Measurements from ENCODE around the gene IGSF1.
"Not testable (repeated sequence)": the region's sequence is repeated elsewhere in the genome, so short reads cannot be mapped to it uniquely, and the experiment has no call there.

Gene IGSF1

DNA sequence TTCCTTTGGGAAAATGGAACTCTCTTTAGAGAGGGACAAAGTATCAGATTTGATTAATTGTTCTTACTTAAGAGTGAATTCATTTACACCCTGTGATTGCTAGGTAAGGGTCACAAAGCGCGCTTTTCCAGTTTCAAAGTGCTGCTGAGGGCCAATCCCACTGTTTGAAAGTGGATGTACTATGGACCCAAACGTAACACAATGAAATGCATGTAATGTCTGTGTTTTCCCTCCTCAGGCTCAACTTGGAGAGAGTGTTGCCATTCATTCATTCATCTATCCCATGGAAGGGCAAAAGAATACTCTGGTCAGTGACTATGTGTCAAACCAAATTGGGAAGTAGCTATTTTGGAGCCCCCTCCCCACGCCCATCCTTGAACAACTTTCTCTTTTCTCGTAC is 16.1 kb downstream of the IGSF1 start:
- DNase-seq (ENCODE audit: low read depth in 3 of 3): no peak

GRCh38 chrX:131271826-131272225 is 17.3 kb downstream of the IGSF1 start:
- no peak for DNase-seq (ENCODE audit: low read depth in 3 of 3)

GRCh38 chrX:131271274-131271673 is 17.8 kb downstream of the IGSF1 start:
- DNase-seq (ENCODE audit: low read depth in 3 of 3): no peak

- DNase-seq (ENCODE audit: low read depth in 3 of 3): no peak
These were observed 19.0 kb downstream of the IGSF1 start for GRCh38 chrX:131270080-131270479.

GRCh38 chrX:131264665-131265064 is 24.4 kb downstream of the IGSF1 start:
- no peak for DNase-seq (ENCODE audit: low read depth in 3 of 3)

DNA sequence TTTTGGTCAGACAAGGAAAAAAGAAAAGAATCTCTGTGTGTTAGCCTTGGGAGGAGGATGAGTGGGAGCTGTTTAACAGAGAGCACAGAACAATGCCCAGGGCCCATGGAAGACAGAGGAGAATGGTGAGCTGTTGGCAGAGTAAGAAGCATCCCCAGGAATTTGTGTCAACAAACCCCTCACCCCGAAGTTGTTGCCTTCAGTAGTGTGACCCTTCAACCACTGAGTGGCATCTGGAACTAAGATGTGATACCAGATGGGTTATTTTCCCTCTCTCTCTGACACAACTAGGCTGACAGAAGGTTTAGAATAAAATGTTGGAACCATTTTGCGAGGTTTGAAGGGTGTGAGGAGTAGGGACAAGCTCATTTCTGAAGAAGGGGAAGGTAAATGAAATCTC is 25.1 kb downstream of the IGSF1 start:
- no peak for DNase-seq (ENCODE audit: low read depth in 3 of 3)

DNA sequence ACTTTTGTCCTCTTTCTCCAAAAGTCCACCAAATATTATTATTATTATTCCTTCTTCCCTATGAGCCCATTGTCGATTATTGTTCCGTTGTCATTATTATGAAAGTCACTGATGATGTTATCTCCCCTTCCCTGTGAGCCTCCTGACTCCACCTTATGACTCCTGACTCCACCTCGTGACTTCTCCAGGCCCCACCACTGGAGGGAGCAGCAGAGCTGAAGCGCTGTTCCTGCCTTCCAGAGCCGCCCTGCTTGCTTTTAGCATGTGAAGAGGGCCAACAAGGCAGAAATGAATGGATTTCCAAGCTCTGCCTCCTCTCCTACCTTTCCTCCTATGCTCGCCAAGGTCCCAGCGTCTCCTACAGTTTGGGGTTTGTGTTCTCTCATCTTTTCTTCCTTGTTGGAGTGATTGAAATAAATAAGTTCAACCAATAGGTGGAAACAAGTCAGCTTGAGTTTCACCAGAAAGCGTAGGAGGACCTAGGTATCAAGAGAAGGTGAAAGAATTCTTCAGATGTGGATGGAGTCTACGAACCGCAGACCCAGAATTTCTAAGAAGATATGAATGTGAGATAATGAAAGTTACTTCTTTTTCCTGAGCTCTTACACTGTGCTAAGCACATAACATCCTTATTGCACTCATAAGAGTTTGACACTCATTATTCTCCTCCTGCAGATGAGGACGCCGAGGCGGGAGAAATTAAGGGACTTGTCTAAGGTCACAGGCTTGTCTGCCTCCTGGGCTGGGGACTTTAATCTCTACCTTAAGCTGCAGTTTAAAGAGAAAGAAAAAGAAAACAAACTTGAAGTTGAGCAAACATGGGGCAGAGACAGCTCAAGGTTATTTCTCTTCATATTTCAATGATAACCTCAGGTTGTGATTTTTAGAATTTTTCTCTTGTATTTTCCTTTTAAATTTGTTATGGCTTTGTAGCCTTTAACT is 26.1 kb downstream of the IGSF1 start:
- DNase-seq (ENCODE audit: low read depth in 3 of 3): peak in 1 of 3 donors; percentile 9

- DNase-seq (ENCODE audit: low read depth in 3 of 3): no peak
These were observed 26.9 kb downstream of the IGSF1 start for GRCh38 chrX:131262200-131262599.

DNA sequence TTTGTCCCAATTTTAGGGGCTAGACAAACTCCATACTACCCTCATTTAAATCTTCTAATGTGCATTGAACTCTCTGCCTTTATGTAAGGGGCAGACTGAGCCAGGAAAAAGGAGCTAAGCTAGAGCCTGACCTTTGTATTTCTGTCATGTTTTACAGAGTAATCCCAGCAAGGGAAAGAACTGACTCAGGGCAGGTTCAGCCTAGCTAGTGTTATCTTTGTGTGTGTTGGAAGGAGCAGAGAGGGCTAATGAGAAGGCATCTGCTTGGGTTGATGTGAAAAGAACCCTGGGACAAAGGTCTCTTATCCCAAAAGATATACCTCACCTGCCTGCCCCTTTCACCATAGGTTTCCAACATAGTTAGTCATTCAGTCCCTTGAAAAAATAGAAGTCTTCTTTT is 31.7 kb downstream of the IGSF1 start:
- DNase-seq (ENCODE audit: low read depth in 3 of 3): no peak

GRCh38 chrX:131250984-131251738 is 37.9 kb downstream of the IGSF1 start:
- not testable (repeated sequence) for DNase-seq (ENCODE audit: low read depth in 3 of 3)

DNA sequence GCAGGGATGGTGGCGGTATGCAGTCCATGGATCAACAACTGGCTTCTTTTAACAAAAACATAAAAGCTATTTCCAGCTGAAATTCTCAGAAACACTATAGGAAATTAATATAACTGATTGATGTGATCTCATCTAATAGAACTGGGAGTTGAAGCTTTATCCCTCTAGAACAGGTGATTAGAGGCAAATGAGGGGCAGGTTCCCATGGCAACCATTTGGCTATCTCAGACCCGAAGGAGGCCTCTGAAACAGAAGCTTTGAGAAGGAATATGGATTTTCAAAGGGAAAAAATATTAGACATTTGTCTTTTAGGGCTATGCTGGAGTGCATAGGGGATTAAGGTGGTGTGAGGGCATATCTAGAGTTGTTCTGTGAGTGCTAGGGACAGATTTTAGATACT is 50.0 kb downstream of the IGSF1 start:
- no peak for DNase-seq (ENCODE audit: low read depth in 3 of 3)

- DNase-seq (ENCODE audit: low read depth in 3 of 3): no peak
These were observed 51.7 kb downstream of the IGSF1 start for GRCh38 chrX:131237363-131237762.

- DNase-seq (ENCODE audit: low read depth in 3 of 3): no peak
These were observed 53.1 kb downstream of the IGSF1 start for GRCh38 chrX:131235768-131236545.

DNA sequence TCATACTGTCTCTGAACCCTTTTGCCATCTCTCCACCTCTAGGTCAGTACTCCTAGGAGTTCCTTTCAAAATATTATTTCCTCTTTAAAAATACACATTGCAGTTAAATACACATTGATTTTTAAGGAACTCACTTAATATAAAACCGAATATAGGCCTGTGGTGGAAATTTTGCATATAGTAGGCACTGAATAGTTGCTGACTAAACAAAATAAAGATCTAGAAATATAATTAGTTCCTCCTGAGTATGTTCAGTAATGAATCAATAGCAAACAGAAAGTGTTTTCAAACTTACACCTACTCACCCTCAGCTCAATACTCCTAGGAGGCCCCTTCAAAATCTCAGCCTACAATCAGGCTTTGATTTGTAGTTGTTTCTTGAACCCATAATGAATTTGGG is 61.5 kb downstream of the IGSF1 start:
- no peak for DNase-seq (ENCODE audit: low read depth in 3 of 3)

DNA sequence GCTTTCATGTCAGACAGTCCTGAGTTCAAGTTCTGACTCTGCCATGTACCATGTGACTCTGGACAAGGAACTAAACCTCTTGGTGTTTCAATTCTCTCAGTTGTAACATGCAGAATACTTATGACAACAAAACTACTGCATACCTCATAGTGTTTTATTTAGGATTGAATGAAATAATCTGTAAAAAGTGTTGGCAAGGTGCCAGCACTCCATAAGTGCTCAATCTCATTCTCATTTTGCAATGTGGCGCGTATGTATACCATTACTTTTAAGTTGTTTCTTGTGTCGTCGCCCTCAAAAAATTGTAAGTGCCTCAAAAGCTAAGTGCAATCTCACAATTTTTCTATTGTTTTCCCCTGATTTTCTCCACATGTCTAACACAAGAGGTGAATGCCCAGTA is 62.5 kb downstream of the IGSF1 start:
- DNase-seq (ENCODE audit: low read depth in 3 of 3): no peak

DNA sequence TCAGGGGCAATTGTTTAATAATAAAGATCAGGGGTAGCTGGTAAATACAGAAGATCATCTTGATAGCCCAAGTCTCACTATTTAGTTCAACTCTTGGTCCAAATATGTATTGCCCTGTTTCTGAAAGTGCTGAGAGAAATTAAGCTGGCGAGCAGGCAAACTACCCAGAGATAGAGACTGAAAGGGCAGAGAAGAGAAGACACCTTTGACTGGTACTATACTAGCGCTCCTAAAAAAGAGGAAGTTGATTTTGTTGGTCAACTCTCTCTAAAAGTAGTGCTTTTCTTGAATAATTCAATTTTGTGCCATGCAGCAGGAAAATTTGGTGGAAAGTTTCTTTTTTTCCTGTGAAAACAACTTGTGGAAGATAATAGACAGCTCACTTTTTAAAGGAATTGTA is 64.0 kb downstream of the IGSF1 start:
- DNase-seq (ENCODE audit: low read depth in 3 of 3): no peak

Data from stimulated activated CD4-positive, alpha-beta T cell treated with anti-CD3 and anti-CD28 coated beads, TNF-alpha, amount 100 ng/mL, for 48 hours (primary cell).